ENCODE measurements around the gene FAM110A.
"Not testable (repeated sequence)": the region's sequence is repeated elsewhere in the genome, so short reads cannot be mapped to it uniquely, and the experiment has no call there.

Gene FAM110A

GRCh38 chr20:845226-845868, 11.8 kb downstream of the FAM110A start:
- no peak for DNase-seq

GRCh38 chr20:845941-846893, 12.7 kb downstream of the FAM110A start:
- no peak for DNase-seq

DNA sequence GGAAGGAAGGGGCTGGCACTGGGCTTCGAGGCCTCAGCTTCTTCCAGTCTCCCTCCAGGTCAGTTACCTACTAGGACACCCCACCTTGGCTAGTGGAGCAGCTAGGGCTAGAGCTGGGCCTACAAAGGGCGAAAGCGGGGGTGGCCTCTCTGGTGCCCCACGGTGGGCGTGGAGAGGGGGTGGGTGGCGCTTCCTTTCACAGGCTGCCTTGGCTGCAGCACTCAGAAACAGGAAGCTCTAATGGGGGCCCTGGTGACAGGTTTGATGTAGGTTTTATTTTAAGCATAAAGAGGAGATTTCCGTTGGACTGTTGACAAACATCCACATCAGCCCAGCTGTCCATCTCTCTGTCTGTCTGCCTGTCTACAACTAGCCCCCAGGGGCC, 13.4 kb downstream of the FAM110A start:
- no peak for DNase-seq

DNA sequence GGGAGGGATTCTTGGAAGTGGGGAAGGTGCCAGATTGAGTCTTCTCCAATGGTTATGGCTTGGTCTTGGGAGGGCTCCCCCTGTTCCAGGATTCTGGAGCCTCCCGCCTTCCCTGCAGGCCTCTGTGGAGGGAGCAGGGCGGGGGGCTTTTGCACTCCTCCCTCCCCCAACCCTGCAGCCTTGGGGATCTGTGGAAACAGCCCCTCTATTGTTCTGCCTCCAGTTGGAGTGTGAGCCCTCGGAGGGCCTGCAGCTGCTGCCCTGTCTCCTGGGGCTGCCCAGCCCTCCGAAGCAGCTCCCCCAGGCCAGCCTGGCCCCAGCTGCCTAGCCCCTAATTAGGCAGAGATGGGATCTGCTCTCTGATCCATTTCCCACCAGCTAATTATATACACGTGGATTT, 14.7 kb downstream of the FAM110A start:
- no peak for DNase-seq

GRCh38 chr20:848731-849130, 15.2 kb downstream of the FAM110A start:
- not testable (repeated sequence) for DNase-seq

- DNase-seq, result no peak
Measured at GRCh38 chr20:853406-853996, 20.0 kb downstream of the FAM110A start.

- DNase-seq, result no peak
Measured at GRCh38 chr20:854601-855000, 21.1 kb downstream of the FAM110A start.

DNA sequence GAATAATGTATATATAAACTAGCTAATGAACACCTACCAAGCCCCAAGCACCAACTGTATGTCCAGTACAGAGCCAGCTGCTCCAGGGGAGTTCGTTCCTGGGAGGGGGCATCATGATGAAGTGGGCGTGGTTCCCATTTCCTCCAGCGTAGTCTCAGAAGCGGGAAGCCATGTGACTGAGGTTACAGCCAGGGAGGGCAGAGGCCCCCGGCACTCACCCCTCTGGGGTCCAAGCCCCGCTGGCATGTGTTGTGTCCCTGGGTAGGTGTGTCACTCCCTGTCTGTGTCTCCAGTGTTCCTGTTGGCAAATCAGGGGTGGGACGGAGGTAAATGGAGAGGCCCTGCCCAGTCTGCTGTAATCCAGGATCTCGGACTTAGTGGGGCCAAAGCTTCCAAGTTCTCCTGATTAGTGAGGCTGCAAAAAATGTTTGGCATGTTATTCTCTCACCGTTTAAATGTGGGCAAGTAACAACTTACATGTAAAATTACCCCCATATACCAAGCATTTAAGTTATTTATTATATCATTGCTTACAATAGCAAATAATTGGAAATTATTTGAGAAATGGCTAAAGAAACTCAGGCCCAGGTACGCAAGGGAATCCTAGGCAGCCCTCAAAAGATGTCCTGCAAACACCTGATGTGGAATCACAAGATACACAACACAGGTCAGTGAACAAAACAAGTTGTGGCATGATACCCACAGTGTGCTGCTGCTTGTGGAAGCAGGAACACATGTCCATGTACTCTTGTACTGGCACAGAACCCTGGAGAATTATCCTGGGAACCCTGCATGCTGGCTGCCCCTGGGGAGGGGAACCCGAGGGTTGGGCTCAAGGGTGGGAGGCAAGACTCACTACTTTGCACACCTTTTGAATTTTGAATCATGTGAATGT, 22.2 kb downstream of the FAM110A start:
- no peak for DNase-seq

DNA sequence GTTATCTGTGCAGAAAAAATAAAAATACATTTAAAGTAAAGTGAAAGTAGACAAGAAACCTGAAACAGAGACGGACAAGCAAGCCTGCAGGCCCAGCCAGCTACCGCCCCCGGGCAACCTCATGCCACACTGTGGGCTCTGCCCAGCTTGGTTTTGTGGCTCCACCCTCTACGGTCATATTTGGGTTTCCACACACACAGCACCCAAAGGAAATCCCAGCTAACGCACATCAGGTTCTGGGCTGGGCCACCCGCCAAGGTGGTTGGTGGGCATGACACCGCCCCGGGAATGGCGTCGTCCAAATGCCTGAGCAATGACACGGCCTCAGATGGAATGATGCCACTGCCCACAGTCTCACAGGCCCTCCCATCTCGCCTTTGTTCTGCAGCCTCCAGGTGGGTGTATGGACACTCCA, 22.9 kb downstream of the FAM110A start:
- no peak for DNase-seq

DNA sequence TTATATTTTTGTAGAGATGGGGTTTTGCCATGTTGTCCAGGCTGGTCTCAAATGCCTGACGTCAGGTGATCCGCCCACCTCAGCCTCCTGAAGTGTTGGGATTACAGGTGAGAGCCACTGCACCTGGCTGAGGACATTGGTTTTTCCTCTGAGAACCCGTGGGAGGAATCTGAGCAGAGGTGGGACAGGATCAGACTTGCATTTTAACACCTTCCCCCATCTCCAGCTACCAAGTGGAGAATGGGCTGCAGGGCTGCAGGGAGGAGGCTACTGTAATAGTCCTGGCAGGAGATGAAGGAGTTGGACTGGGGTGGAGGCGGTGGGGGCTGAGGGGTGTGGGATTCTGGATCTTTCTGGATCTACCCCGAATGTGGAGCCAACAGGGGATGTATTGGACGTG, 24.5 kb downstream of the FAM110A start:
- DNase-seq, result no peak

DNA sequence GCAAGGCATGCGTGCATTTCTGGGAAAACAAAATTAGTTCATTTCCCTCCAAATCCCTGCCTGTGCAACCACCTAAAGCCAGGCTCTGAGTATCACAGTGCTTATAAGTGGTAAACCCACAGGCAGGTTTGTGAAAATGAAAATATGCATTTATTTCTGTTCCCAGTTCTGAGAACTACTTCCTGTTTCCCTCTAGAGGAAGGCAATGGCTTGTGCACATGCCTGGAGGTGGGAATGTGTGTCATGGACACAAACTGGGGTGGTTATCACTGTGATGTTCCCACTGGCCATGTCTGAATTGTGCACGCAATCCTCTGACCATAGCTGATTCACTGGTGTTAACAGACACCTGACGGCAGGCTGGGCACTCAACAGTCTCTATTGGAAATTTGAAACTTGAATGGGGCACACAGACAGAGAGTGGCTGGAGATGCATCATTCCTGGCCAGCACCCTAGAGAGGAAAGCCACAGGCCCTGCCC, 26.3 kb downstream of the FAM110A start:
- no peak for DNase-seq

- no peak for DNase-seq
Measured at GRCh38 chr20:860891-861290, 27.4 kb downstream of the FAM110A start.

DNA sequence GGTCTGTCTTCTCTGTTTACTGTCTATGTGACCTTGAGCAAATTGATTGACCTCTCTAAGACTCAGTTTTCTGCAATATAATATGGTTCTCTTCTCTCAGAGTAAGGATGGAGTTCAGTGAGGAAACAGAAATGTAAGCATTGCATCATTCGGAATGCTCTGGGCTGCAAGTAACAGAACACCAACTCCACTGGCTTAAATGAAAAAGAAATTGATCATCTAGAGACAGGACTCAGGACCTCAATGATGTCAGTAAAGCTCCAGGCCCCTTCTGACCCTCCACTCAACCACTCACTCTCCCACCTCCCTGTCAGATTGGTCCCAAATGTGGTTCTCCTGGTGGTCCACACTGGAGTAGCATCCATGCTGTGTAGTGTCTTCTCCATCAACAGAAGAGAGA, 31.9 kb downstream of the FAM110A start:
- no peak for DNase-seq

- no peak for DNase-seq
Measured at GRCh38 chr20:868279-868678, 34.8 kb downstream of the FAM110A start.

DNA sequence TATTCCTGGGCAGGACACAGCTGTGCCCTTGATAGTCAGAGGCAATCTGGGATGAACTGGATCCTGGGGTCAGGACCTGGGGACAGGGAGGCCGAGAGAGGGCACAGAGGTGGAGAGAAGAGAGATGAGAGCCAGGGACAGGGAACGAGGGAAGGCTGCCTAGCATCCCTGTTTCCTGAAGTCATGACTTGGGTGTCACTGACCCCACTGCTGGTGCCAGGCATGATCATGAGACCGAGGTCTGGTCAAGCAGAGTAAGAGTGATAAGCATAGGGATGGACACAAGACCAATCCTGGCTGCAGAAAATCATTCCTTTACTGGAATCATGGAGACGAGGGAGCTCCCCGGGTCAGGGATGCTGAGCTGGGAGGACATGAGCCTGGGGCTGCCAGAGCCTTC, 36.1 kb downstream of the FAM110A start:
- no peak for DNase-seq

GRCh38 chr20:870758-871157, 37.2 kb downstream of the FAM110A start:
- DNase-seq, result no peak

- no peak for DNase-seq
Measured at GRCh38 chr20:871436-871835, 37.9 kb downstream of the FAM110A start.

DNA sequence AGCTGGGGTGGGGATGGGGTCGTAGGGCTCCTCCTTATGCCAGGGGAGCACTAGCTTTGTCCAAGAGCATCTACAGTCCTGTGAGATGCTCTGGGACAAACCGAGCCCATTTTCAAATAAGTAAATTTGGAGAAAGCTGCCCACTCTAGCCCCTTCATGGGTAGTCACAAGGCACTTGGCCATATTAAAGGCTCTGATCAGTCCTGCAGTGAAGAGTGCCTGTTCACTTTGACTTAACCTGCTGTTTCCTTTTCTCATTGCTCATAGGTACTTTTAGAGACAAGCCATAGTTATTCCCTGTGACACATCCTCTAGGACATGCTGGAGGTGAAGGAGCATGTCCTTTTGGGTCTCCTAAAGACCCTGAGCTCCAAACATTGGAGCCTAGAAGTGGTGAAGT, 38.4 kb downstream of the FAM110A start:
- DNase-seq, result no peak

DNA sequence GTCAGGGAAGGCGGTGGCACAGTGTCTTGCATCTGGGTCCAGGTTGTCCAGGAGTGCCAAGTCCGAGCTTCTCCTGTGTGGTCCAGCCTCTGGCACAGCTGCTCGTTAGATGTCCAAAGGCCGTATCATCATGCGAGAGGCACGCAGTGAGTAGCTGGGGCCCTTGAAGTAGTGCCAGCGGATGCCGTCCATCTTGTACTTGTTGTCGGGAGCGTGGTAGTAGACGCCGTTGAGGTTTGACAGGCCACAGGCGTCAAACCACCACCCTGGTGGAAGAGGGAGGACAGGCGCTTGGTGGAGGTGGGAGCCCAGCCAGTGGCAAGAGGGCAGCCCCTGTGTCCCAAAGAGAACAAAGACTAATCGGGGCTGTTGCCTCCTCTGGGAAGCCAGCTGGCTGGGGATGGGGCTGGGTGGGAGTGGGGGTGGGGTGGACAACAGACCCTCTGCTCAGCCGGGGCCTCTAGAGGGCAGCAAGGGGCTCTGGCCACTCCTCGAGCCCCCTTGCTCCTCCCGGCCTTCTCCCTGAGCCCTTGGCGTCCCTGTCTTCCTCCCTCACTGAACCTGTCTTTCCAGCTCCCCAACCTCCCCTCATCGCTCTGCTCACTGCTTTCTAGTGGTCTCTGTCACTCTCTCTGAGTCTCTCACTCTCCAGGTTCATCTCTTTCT, 39.5 kb downstream of the FAM110A start:
- no peak for DNase-seq

DNA sequence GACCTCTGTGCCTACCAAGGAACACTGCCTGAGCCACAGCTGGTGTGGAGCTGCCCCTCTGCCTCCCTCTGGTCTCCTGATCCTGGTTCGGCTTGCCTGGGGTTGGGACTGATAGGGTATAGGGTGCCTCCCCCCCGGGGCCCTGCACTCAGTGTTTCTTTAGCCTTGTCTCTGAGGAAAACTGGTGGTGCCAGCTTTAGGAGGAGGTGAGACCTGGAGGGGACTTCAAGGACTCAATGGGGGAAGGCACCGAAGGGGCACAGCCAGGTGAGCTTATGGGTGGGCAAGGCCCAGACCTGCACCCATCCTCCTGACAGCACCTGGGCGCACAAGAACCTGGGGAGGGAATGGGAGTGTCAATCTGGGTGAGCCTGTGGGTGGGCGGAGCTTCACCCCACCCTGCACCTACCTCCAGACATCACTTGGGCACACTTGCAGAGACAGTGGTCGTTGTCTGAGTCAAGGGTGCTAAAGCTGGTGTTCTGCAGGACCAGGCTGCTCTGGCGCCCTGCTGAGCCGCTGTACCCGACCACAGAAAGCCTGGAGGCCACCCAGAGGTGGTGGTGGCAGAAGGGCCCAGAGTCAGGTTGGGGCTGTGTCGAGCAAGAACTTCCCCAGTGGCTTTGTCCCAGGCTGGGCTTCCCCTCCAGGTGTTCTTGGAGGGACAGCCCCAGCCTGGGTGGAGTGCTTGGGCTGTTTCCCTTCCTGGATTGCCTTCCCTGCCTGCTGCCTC, 40.5 kb downstream of the FAM110A start:
- no peak for DNase-seq

GRCh38 chr20:875115-875514, 41.6 kb downstream of the FAM110A start:
- DNase-seq, result no peak

Data from NCI-H748 treated with DMSO at 0.1 percent for 48 hours (cell line).